HG03108 (cell line): ENCODE results near the gene GNA12.

Source experiments
- ATAC-seq: cut with Tn5 transposase; IDR thresholded peaks from one replicate; pipeline ENCODE4 v1.9.1; 2021; ENCODE audit warnings: moderate library complexity; ENCODE audit not compliant: unreplicated experiment

The GNA12 gene, protein sequence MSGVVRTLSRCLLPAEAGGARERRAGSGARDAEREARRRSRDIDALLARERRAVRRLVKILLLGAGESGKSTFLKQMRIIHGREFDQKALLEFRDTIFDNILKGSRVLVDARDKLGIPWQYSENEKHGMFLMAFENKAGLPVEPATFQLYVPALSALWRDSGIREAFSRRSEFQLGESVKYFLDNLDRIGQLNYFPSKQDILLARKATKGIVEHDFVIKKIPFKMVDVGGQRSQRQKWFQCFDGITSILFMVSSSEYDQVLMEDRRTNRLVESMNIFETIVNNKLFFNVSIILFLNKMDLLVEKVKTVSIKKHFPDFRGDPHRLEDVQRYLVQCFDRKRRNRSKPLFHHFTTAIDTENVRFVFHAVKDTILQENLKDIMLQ

GRCh38 chr7:2844153-2845033 lies at the start of gene GNA12:
TSS of gene GNA12 (minus strand) at chr7:2844308. CDS start at chr7:2844161, 147 bp downstream.
- ATAC-seq: peak; percentile 94

DNA sequence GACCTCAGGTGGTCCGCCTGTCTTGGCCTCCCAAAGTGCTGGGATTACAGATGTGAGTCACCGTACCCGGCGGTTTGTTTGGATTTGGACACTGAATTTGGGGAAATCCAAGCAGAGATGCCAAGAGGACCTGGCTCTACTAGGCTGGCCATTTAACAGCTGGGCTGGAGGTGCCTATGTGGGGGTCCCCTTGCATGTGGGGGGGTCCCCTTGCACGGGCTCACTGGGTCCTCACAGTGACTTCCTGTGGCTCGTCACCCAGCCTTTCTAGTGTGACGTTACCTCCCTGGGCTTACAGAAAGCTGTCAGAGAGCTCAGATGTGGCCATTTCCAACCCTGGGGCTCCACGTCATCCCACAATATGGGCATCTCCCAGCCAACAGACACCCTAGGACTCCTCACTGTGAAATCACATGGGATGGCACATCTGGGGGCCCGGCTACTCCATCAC lies 49.3 kb upstream of the GNA12 start:
- ATAC-seq: no peak

GRCh38 chr7:2892549-2892948 lies 48.4 kb upstream of the GNA12 start:
- no peak for ATAC-seq

DNA sequence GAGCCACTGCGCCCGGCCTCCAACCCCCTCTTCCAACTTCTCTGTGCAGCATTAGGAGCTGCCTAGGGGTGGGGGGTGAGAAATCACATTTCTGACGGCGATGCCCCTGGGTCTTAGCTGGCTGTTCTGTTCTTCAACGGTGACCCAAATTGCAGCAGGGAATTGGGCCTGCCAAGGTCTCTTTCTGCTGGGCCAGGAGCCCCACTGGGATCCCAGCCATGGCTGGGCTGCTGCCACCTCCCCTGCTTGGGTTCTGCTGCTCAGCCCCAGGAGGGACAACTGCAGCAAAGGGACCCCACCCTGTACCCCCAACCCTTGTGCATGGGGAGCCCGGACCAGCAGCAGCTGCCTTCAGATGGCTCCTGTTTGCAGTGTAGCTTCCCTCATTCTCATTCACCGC lies 43.7 kb upstream of the GNA12 start:
- no peak for ATAC-seq

- no peak for ATAC-seq
These were observed 42.8 kb upstream of the GNA12 start for GRCh38 chr7:2886900-2887299.

- ATAC-seq: no peak
These were observed 42.3 kb upstream of the GNA12 start for GRCh38 chr7:2886391-2886790.

GRCh38 chr7:2884161-2884560 lies 40.1 kb upstream of the GNA12 start:
- ATAC-seq: no peak

GRCh38 chr7:2883101-2883500 lies 39.0 kb upstream of the GNA12 start:
- ATAC-seq: no peak

DNA sequence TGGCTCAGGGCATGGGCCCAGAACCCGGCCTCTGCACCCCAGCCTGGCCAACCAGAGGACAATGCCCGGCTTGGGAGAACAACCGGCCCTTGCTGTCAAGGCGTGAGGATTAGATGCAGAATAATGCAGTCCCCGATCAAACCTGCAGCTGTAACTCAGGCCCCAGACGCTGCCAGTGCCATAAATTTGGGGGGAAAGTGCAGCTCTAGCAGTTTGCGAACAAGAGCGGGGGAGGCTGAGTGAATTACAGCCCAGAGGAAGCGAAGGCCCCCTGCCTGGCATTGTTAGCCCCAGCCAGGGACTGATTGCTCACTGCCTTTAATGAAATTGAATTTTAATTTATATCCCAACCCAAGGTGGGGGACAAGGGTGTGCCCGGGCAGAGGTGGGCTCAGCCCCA lies 38.0 kb upstream of the GNA12 start:
- ATAC-seq: no peak

GRCh38 chr7:2880874-2881533 lies 36.9 kb upstream of the GNA12 start:
- no peak for ATAC-seq

DNA sequence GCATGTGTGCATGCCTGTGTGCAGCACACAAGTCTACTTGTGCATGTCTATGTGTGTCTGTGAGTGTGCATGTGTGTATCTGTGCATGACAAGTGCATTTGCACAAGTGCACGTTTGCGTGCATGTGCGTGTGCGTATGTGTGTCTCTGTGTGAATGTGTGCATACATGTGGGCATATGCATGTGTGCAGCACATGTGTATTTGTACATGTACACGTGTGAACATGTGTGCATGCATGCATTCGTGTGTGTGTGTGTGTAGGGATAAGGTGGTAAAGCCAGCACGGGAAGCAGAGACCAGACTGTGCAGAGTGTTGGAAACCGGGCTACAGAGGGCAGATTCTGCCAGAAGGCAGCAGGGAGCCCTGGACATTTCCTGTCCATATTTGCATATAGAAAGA lies 35.9 kb upstream of the GNA12 start:
- ATAC-seq: no peak

- ATAC-seq: no peak
These were observed 35.2 kb upstream of the GNA12 start for GRCh38 chr7:2879354-2879753.

DNA sequence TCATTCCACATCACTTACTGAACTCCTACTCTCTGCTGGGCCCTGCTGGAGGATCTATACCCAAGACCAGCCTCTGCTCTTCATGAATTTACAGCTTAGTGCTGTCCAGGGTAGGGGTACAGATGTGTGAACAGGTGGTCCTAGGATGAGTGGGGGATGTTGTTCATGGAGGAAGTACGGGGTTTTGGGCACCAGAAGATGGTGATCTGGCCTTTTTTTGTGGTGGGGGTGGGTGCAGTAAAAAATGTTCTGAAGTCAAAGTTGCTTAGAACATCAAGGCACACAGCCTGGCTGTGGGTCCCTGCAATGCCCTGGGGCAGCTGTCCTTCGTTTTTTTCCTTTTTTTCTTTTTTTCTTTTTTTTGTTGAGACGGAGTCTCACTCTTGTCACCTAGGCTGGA lies 34.2 kb upstream of the GNA12 start:
- no peak for ATAC-seq

GRCh38 chr7:2876031-2876731 lies 32.1 kb upstream of the GNA12 start:
- ATAC-seq: no peak

GRCh38 chr7:2873686-2874551 lies 29.8 kb upstream of the GNA12 start:
- no peak for ATAC-seq

DNA sequence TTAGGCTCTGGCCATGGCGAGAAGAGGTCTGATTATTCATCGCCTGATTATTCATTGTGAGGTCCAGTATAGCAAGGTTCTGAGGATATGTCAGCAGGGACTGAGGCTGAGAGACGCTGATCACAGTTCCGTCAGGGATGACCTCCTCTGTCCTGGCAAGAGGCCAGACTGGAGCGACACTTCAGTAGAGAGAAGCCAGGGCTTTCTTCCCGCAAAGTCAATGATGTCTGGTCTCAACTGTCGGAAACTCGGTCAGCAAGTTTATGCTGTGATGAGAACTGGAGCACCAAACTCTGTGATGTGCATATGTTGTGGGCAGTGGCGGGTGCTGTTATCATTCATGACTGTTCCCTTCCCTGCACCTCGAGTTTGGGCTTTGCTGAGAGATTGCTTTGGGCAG lies 29.0 kb upstream of the GNA12 start:
- ATAC-seq: no peak

DNA sequence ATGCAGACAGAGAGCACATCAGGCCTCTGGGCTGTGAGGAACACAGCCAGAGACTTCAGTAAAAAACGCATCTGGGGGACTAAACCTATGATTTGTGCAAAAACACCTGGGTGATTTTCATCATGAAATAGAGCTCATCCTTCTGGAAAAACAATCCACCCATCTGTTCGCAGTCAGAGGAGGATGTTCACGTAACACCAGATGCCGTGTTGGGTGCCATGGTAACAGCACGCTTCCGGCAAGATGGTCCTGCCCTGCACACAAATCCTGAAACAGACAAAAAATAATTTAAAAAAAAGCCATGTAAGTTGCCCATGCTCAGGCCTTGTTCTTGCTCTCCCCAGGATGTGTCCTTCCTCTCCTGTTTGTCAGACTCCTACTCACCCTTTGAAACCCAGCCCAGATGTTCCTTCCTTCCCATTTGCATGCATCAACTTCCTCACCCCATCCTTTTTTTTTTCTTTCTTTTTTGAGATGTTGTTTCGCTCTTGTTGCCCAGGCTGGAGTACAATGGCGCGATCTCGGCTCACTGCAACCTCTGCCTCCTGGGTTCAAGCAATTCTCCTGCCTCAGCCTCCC lies 28.3 kb upstream of the GNA12 start:
- no peak for ATAC-seq

DNA sequence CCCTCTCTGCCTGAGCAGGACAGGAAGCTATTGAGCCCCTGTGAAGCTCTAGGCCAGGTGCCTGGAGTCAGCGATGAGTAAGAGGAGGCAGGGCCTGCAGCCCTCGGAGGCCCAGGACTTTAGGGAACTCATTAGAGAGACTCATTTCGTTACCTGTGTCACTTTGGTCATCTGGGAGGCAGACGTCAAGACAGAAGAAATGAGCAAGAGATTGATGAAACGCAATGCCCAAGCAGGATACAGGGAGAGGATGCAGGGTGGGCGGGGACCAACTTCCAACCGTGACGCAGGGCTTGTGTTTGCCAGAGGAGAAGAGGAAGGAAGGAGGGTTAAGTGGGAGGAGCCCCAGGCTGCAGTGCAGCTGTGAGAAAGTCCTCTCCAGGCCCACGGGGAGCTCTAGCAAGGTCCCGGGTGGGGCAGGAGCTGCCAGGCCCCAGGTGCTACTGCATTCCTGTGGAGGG lies 26.4 kb upstream of the GNA12 start:
- no peak for ATAC-seq

DNA sequence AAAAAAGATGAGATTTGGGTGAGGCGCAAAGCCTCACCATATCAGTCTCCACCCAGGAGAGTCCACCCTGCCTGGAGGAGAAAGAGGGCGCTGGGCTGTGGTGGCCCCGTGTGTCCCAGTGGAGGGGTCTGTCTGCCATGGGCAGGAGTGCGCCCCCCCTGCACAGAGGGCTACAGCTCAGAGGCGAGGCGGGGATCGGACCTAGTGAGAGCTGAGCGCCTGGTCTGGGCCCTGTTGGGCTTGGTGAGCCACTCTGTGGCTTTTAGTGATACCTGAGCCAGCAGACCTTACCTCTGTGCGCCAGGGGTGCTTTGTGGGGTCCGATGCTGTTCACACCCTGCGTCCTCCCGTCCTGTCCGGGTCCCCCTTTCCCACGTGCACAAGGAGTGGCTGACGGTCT lies 25.9 kb upstream of the GNA12 start:
- ATAC-seq: no peak
